ENCODE results near the gene KCNC1.

KCNC1 gene

DNA sequence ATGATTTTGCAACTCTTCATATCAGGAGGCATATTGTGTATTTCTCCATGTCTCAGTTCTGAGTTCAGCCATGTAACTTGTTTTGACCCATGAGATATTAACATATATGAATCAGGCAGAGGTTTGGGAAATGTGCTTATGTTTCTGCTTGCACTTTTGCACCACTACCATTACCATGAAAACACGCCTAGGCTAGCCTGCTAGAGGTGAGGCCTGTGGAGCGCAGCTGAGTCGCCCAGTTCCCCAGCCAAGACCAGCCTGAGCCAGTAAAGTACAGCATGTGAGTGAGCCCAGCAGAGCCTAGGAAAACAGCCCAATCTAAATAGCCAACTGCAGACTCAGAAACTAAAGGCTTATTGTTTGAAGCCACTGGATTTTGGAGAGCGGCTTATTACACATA lies 33.6 kb upstream of the KCNC1 start:
- TF ChIP-seq, protein P1, sequence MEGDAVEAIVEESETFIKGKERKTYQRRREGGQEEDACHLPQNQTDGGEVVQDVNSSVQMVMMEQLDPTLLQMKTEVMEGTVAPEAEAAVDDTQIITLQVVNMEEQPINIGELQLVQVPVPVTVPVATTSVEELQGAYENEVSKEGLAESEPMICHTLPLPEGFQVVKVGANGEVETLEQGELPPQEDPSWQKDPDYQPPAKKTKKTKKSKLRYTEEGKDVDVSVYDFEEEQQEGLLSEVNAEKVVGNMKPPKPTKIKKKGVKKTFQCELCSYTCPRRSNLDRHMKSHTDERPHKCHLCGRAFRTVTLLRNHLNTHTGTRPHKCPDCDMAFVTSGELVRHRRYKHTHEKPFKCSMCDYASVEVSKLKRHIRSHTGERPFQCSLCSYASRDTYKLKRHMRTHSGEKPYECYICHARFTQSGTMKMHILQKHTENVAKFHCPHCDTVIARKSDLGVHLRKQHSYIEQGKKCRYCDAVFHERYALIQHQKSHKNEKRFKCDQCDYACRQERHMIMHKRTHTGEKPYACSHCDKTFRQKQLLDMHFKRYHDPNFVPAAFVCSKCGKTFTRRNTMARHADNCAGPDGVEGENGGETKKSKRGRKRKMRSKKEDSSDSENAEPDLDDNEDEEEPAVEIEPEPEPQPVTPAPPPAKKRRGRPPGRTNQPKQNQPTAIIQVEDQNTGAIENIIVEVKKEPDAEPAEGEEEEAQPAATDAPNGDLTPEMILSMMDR (IDR thresholded peaks at IDR 0.05; ENCODE audit: low read length, missing control alignments), result no peak
- H3K4me3 ChIP-seq (replicated peaks; ENCODE audit: low read depth, low read length), result no peak overlapping the region
- no peak for DNase-seq (ENCODE audit: low read depth)

DNA sequence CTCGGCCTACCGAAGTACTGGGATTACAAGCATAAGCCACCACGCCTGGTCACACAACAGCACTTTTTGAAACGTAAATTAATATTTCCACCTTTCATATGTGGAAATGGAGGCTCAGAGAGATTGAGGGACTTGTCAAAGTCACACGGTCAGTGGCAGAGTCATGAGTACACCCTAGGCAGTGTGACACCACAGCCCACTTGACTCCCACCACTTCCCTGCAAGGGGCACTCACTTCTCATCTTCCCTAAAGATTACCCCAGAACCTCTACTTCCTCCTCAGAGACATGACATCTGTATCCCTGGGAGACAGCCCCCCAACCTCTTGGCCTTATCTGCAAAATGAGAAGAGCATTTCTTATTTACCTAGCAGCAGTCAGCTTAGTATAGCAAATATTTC lies 31.7 kb upstream of the KCNC1 start:
- H3K4me3 ChIP-seq (replicated peaks; ENCODE audit: low read depth, low read length), result no peak overlapping the region
- DNase-seq (ENCODE audit: low read depth), result no peak
- TF ChIP-seq, protein P1 (IDR thresholded peaks at IDR 0.05; ENCODE audit: low read length, missing control alignments), result no peak

DNA sequence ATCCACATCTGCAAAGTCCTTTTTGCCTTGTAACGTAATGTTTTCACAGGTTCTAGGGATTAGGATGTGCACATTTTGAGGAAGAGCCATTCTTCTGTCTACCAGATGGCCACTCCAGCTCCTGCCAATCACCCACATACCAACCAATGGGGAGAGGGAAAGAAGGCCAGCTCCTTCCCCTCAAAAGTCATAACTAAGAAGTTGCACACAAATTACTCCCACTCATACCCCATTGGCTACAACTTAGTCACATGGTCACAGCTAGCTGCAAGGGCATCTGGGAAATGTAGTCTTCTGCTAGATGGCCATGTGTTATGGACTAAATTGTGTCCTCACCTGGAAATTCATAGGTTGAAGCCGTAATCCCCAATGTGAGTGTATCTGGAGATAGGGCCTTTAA lies 30.6 kb upstream of the KCNC1 start:
- peak; percentile 23 for DNase-seq (ENCODE audit: low read depth)
- TF ChIP-seq, protein P1 (IDR thresholded peaks at IDR 0.05; ENCODE audit: low read length, missing control alignments), result no peak
- no peak overlapping the region for H3K4me3 ChIP-seq (replicated peaks; ENCODE audit: low read depth, low read length)

DNA sequence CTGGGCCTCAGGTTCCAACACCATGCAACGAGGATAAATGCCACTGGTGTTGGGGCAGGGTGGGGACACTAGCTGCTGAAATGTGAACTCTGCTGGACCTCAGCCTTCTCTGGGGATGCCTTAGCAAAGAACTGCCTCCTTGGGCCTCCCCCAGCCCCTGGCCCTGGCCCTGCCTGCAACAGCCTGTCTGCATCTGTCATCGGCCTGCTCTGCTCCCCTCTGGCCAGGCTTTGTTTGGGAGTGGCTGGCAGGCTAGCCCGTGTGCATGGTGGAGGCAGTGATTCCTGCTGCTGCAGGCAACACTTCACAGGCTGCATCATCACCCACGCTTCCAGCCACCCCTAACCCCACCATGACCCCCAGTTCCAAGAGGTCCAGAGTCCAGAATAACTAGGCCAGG lies 26.8 kb upstream of the KCNC1 start:
- TF ChIP-seq, protein P1 (IDR thresholded peaks at IDR 0.05; ENCODE audit: low read length, missing control alignments), result no peak
- no peak overlapping the region for H3K4me3 ChIP-seq (replicated peaks; ENCODE audit: low read depth, low read length)
- no peak for DNase-seq (ENCODE audit: low read depth)

DNA sequence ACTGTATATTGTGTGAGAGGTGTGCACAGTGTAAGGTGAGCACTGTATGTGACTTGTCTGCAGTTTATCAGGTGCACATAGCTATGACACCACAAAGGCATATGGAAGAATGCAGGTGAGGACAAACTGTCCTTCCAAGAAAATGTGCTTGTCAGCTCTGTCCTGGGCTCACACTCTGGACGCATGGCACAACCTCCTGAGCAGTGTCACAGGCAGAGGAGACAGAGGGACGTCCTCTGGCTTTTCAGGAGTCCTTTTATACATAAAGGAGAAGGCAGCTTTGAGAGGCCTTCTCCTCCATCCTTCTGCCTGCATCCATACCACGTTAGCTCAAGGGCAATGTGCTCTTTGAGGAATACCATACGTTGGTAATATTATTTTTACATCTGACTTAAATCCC lies 22.7 kb upstream of the KCNC1 start:
- H3K4me3 ChIP-seq (replicated peaks; ENCODE audit: low read depth, low read length), result no peak overlapping the region
- DNase-seq (ENCODE audit: low read depth), result no peak
- TF ChIP-seq, protein P1 (IDR thresholded peaks at IDR 0.05; ENCODE audit: low read length, missing control alignments), result no peak

DNA sequence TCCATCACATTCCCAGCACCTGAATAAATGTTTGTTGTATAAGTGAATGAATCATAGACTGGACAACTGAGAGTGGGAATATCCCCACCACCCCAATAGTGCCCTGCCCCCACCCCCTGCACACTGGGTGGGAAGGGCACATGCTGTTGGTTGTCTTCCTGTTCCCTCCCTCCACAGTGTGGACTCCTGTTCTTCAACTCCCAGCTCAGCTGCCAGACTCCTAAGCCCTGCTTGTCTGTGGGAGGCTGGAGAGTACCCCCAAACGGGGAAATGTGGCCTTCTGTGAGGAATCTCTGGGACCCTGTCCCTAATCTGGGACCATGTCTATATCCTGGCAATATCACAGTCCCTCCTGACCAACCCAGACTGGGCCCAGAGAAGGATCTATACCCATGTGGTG lies 20.7 kb upstream of the KCNC1 start:
- DNase-seq (ENCODE audit: low read depth), result no peak
- no peak overlapping the region for H3K4me3 ChIP-seq (replicated peaks; ENCODE audit: low read depth, low read length)
- TF ChIP-seq, protein P1 (IDR thresholded peaks at IDR 0.05; ENCODE audit: low read length, missing control alignments), result no peak

DNA sequence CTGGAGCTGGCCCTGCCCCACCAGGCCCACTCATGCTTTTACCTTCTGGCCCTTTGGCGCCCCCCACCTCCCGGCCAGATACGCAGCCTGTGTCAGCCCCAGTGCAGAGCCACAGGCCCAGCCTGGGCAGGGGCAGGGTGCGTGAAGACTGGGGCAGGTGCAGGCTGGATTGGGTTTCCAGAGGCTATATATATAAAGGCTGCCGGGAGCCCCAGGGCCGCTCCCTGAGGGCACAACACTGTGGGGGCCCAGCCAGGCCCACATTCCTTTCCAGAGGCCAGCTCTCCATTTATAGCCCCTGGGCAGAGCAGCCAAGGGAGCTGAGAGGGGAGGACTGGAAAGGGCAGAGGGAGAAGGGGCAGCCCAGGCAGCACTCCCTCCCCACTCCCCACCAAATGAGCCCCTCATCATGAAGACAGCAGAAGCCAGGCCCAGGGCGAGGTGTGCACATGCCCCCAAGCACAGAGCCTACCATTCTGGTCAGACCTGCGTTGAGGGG lies 20.2 kb upstream of the KCNC1 start:
- TF ChIP-seq, protein P1 (IDR thresholded peaks at IDR 0.05; ENCODE audit: low read length, missing control alignments), result no peak
- no peak overlapping the region for H3K4me3 ChIP-seq (replicated peaks; ENCODE audit: low read depth, low read length)
- DNase-seq (ENCODE audit: low read depth), result no peak
